Activated CD8-positive, alpha-beta memory T cell treated with anti-CD3 and anti-CD28 coated beads, Interleukin-2, amount 10 ng/mL, durations not matched to agents 7 days and 5 days (primary cell): ENCODE measurements around the gene ANXA6. TPM values are rescaled to one million over a fixed set of nuclear protein-coding genes. Genes with fewer than 3 reads are reported as not detected.
A peak's percentile ranks its signal among the peaks of the same experiment; 100 is the strongest.

ENCODE experiments used
- ATAC-seq: fragments of 150-1000 bp; cut with Tn5 transposase; one replicate; pipeline ENCODE4 v1.10.0; 2021; ENCODE audit warnings: moderate library complexity
- CTCF ChIA-PET: fragments of 350-600 bp; sonication (Branson Sonifier 250); formaldehyde crosslinking; loops from one replicate; lab custom pipeline; 2021; ENCODE audit warnings: antibody characterized with exemption; lab: Charles Lee
- DNase-seq: peaks from one replicate; pipeline ENCODE4 v3.0.0-alpha.2; 2020
- H3K27ac Mint-ChIP-seq: one replicate; pipeline ENCODE4 v1.8.0; 2021; ENCODE audit warnings: mild to moderate bottlenecking, mixed read lengths
- H3K27me3 Mint-ChIP-seq: one replicate; pipeline ENCODE4 v1.8.0; 2021; ENCODE audit warnings: mixed read lengths
- H3K36me3 Mint-ChIP-seq: one replicate; pipeline ENCODE4 v1.8.0; 2021; ENCODE audit warnings: mild to moderate bottlenecking, mixed read lengths
- H3K4me1 Mint-ChIP-seq: one replicate; pipeline ENCODE4 v1.8.0; 2021; ENCODE audit warnings: mixed read lengths
- H3K4me3 Mint-ChIP-seq: one replicate; pipeline ENCODE4 v1.8.0; 2021; ENCODE audit warnings: mild to moderate bottlenecking, moderate library complexity, mixed read lengths
- H3K9me3 Mint-ChIP-seq: one replicate; pipeline ENCODE4 v1.8.0; 2022; ENCODE audit warnings: low read depth, mixed read lengths
- total RNA-seq, 2 experiments: library from RNA; stranded (reverse); gene quantifications; one replicate each; pipeline ENCODE4 v1.2.3, GENCODE V29; 2021

Gene ANXA6
- total RNA-seq, 2 experiments from 2014 or later: 623 to 640 TPM

- CTCF ChIA-PET: interaction anchor here (1.3 to 11.9 kb wide), 4 partner anchors 12 to 80 kb away, joined by 4 to 260 read pairs (median 108); no protein-coding TSS in a partner anchor
- Mint-ChIP-seq H3K4me1 (peaks cover 46% of the 10 kb centered on the region), H3K9me3 (no peaks in the 10 kb centered on the region), H3K27ac (peak overlapping the region; percentile 18), H3K27me3 (no peaks in the 10 kb centered on the region), H3K4me3 (no peak overlapping the region), H3K36me3 (peaks cover 82% of the 10 kb centered on the region)
- no peak for ATAC-seq
- DNase-seq: no peak
Measured at GRCh38 chr5:151130922-151131891, 26.4 kb downstream of the ANXA6 start.

DNA sequence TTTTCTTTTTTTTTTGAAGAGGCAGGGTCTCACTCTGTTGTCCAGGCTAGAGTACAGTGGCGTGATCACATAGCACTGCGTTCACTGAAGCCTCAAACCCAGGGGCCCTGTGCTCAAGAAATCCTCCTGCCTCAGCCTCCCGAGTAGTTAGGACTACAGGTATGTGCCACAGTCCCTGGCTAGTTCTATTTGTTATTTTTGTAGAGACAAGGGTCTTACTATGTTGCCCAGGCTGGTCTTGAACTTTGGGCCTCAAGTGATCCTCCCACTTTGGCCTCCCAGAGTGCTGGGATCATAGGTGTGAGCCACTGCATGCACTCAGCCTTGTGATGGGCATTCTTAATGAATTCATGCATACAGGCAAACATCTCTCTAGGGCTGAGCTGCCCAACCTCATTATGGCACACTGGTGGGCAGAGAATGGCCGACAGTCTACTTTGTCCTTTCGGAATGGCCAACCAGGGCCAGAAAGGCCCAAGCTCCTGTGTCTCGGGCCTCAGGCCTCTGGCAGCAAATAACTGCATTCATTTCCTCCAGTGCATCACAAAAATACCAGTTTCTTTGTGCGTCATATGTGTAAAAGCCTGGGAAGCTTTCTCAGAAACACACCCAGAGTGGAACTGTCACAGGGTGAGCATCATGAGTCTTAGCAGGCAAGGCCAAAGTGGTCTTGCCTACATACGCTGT lies 27.2 kb downstream of the ANXA6 start:
- Mint-ChIP-seq H3K27me3 (no peaks in the 10 kb centered on the region), H3K4me1 (peaks cover 51% of the 10 kb centered on the region), H3K4me3 (no peak overlapping the region), H3K27ac (peak overlapping the region; percentile 15), H3K9me3 (no peaks in the 10 kb centered on the region), H3K36me3 (peaks cover 82% of the 10 kb centered on the region)
- ATAC-seq: no peak
- CTCF ChIA-PET: interaction anchor here (1.1 to 11.9 kb wide), 5 partner anchors 13 to 108 kb away, joined by 3 to 260 read pairs (median 11); no protein-coding TSS in a partner anchor
- DNase-seq: no peak

GRCh38 chr5:151128817-151129216 lies 28.8 kb downstream of the ANXA6 start:
- H3K4me1 Mint-ChIP-seq: peaks cover 57% of the 10 kb centered on the region
- peak overlapping the region; percentile 13 for H3K27ac Mint-ChIP-seq
- no peak for DNase-seq
- no peaks in the 10 kb centered on the region for H3K9me3 Mint-ChIP-seq
- no peak overlapping the region for H3K4me3 Mint-ChIP-seq
- H3K36me3 Mint-ChIP-seq: peaks cover 77% of the 10 kb centered on the region
- CTCF ChIA-PET: interaction anchor here (0.7 to 11.9 kb wide), 8 partner anchors 14 to 151 kb away, joined by 3 to 260 read pairs (median 4); no protein-coding TSS in a partner anchor
- no peaks in the 10 kb centered on the region for H3K27me3 Mint-ChIP-seq
- ATAC-seq: no peak

DNA sequence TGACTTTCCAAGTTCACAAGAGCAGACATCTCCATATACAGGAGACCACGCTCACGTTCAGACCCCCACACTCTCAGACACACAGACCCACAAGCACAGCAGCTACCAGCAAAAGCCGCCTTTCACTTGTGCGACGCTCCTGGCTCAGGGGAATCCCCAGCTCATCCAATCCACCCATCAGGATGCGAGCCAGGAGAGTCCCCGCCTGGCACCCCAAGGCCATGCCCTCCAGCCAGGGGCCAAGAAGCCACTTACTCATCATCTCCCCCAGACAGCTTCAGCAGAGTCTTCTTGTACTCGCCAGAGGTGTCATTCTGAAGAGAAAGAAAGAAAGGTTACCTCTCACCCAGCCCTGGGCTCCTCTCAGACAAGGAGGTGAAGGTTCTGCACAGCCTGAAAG lies 29.7 kb downstream of the ANXA6 start:
- Mint-ChIP-seq H3K27me3 (no peaks in the 10 kb centered on the region), H3K27ac (peak overlapping the region; percentile 37), H3K36me3 (peaks cover 78% of the 10 kb centered on the region), H3K4me1 (peaks cover 53% of the 10 kb centered on the region), H3K4me3 (no peak overlapping the region), H3K9me3 (no peaks in the 10 kb centered on the region)
- DNase-seq (no peak), ATAC-seq (no peak)
- CTCF ChIA-PET: interaction anchor here (3.0 to 11.9 kb wide), 4 partner anchors 15 to 110 kb away, joined by 14 to 260 read pairs (median 122); no protein-coding TSS in a partner anchor

DNA sequence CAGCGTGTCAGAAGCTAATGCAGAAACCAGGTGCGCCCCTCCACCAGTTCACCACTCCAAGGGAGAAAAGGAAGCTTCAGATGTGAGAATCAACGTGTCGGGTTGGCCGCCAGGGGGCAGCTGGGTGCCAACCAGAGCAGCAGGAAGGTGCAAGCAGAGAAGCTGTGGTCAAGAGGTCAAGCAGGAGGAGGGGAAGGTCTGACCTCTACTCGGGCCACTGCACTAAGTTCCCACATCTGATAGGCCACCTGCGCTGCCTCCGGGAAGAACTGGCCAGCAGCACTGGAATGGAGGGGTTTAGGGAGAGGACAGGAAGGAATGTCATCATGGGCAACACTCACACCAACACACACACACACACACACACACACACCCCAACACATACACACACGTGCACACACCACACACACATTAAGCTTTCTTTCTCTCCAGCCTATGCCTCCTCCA lies 31.4 kb downstream of the ANXA6 start:
- Mint-ChIP-seq H3K9me3 (no peaks in the 10 kb centered on the region), H3K27ac (peak overlapping the region; percentile 75), H3K4me1 (peaks cover 39% of the 10 kb centered on the region), H3K36me3 (peaks cover 76% of the 10 kb centered on the region), H3K4me3 (no peak overlapping the region), H3K27me3 (no peaks in the 10 kb centered on the region)
- CTCF ChIA-PET: interaction anchor here (0.7 to 11.9 kb wide), 40 partner anchors 11 to 337 kb away, joined by 3 to 260 read pairs (median 6); partner anchors contain the start of genes ANXA6, CCDC69, GM2A and TNIP1
- DNase-seq (peak; percentile 75), ATAC-seq (peak; percentile 63)

- Mint-ChIP-seq H3K4me3 (no peak overlapping the region), H3K9me3 (no peaks in the 10 kb centered on the region), H3K36me3 (peaks cover 75% of the 10 kb centered on the region), H3K4me1 (peaks cover 38% of the 10 kb centered on the region), H3K27me3 (no peaks in the 10 kb centered on the region), H3K27ac (peak overlapping the region; percentile 75)
- ATAC-seq (peak; percentile 33), DNase-seq (no peak)
- CTCF ChIA-PET: interaction anchor here (0.6 to 11.9 kb wide), 43 partner anchors 10 to 638 kb away, joined by 3 to 260 read pairs (median 5); partner anchors contain the start of genes ANXA6, CCDC69 and GM2A
Measured at GRCh38 chr5:151125421-151125820, 32.2 kb downstream of the ANXA6 start.

DNA sequence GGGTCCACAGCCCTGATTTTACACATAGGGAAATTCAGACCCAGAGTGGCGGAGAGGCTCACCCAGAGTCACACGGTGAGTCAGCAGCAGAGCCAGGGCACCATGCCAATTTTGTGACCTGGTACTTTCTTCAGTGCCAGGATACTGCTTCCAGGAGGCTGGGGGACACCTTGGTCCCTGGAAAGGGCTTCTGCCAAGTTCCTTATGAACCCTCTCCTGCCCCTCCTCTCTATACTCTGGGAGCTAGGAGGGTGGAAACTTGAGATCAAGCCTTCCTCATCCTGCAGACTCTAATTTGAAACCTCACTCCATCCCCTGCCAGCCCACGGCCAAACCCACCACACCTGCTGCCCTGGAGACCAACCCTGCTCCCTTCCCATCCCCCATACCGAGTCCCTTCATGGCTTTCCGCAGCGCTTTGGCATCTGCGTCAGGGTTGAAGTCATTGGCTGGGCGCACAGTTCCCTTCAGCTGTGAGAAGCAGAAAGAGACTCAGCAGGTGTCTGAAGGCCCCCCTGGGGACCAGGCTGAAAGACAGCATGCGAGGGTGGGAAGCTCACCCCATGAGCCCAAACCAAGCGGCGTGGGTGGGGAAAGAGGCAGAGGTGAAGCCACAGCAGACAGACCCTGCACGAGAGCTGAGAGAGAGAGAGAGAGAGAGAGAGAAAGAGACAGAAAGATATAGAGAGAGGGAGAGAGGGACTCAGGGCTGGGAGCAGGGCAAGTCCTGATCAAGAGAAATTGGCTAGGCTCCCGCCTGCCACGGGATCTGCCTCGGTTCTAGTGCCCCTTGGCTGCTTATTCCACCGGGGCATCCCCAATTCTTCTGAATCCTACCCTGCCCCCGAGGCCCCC lies 33.5 kb downstream of the ANXA6 start:
- H3K9me3 Mint-ChIP-seq: no peaks in the 10 kb centered on the region
- ATAC-seq: no peak
- H3K4me3 Mint-ChIP-seq: no peak overlapping the region
- no peak for DNase-seq
- H3K4me1 Mint-ChIP-seq: peaks cover 35% of the 10 kb centered on the region
- H3K36me3 Mint-ChIP-seq: peaks cover 78% of the 10 kb centered on the region
- CTCF ChIA-PET: interaction anchor here (1.1 to 11.9 kb wide), 6 partner anchors 9 to 130 kb away, joined by 3 to 260 read pairs (median 30); no protein-coding TSS in a partner anchor
- H3K27me3 Mint-ChIP-seq: no peaks in the 10 kb centered on the region
- peak overlapping the region; percentile 59 for H3K27ac Mint-ChIP-seq

GRCh38 chr5:151122828-151123227 lies 34.8 kb downstream of the ANXA6 start:
- Mint-ChIP-seq H3K27me3 (no peaks in the 10 kb centered on the region), H3K4me1 (peaks cover 26% of the 10 kb centered on the region), H3K36me3 (peaks cover 72% of the 10 kb centered on the region), H3K27ac (peak overlapping the region; percentile 11), H3K9me3 (no peaks in the 10 kb centered on the region), H3K4me3 (no peak overlapping the region)
- DNase-seq: no peak
- ATAC-seq: no peak
- CTCF ChIA-PET: interaction anchor here (0.8 to 11.9 kb wide), 5 partner anchors 21 to 276 kb away, joined by 3 to 260 read pairs (median 3); partner anchors contain the start of gene IRGM

DNA sequence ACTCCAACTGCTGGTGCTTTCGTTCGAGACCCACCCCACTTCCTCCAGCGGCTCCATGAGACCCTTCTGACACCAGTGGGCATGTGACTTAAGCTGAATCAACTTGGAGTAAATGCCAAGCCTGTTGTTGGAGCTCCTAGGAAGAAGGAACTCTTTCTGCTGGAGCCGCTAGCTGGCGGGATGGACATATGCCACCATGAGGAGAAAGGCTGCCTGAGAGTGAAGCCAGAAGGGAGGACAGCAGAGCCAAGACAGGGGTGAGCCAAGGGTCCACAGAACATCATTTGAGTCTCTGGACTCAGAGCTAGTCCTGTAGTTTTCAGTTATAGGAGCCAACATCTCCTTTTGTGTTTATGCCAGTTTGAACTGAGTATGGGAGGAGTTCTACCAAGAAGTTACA lies 35.9 kb downstream of the ANXA6 start:
- Mint-ChIP-seq H3K27me3 (no peaks in the 10 kb centered on the region), H3K36me3 (peaks cover 72% of the 10 kb centered on the region), H3K9me3 (no peaks in the 10 kb centered on the region), H3K4me1 (peaks cover 16% of the 10 kb centered on the region), H3K4me3 (no peak overlapping the region), H3K27ac (no peak overlapping the region)
- ATAC-seq: no peak
- no peak for DNase-seq
- CTCF ChIA-PET: interaction anchor here (1.8 to 11.9 kb wide), 4 partner anchors 22 to 74 kb away, joined by 5 to 260 read pairs (median 106); no protein-coding TSS in a partner anchor

DNA sequence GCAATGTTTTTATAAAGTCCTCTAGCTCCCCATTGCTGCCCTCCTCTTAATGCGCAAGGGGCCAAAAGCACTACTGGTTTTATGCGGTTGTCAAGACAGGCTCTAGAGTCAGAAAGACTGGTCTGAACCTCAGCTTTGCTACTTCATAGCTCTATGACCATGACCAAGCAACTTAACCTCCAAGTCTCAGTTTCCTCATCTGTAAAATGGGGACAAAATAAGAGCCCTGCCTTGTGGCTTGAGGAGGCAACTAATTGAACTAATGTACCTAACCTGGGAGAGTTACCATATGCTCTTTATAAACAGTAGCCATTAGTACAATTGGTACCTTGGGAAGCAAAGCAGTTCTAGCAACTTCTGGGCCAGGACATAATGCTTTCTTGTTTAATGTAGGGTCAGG lies 36.5 kb downstream of the ANXA6 start:
- peaks cover 12% of the 10 kb centered on the region for H3K4me1 Mint-ChIP-seq
- no peak overlapping the region for H3K4me3 Mint-ChIP-seq
- no peak for ATAC-seq
- no peaks in the 10 kb centered on the region for H3K9me3 Mint-ChIP-seq
- DNase-seq: no peak
- no peak overlapping the region for H3K27ac Mint-ChIP-seq
- peaks cover 72% of the 10 kb centered on the region for H3K36me3 Mint-ChIP-seq
- CTCF ChIA-PET: interaction anchor here (0.9 to 11.9 kb wide), 4 partner anchors 22 to 73 kb away, joined by 4 to 260 read pairs (median 6); no protein-coding TSS in a partner anchor
- no peaks in the 10 kb centered on the region for H3K27me3 Mint-ChIP-seq

GRCh38 chr5:151118913-151119575 lies 38.5 kb downstream of the ANXA6 start:
- no peaks in the 10 kb centered on the region for H3K27me3 Mint-ChIP-seq
- no peak for DNase-seq
- H3K4me1 Mint-ChIP-seq: peaks cover 1% of the 10 kb centered on the region
- H3K9me3 Mint-ChIP-seq: no peaks in the 10 kb centered on the region
- no peak overlapping the region for H3K4me3 Mint-ChIP-seq
- peak overlapping the region; percentile 12 for H3K27ac Mint-ChIP-seq
- H3K36me3 Mint-ChIP-seq: peaks cover 69% of the 10 kb centered on the region
- no peak for ATAC-seq
- CTCF ChIA-PET: interaction anchor here (1.2 to 7.6 kb wide), 2 partner anchors 45 to 89 kb away, joined by 3 to 90 read pairs; no protein-coding TSS in a partner anchor
